ENCODE data around the gene CFAP54.

GRCh38 chr12:96687719-96688118 is 198.3 kb downstream of the CFAP54 start:
- TF ChIP-seq, protein P1, sequence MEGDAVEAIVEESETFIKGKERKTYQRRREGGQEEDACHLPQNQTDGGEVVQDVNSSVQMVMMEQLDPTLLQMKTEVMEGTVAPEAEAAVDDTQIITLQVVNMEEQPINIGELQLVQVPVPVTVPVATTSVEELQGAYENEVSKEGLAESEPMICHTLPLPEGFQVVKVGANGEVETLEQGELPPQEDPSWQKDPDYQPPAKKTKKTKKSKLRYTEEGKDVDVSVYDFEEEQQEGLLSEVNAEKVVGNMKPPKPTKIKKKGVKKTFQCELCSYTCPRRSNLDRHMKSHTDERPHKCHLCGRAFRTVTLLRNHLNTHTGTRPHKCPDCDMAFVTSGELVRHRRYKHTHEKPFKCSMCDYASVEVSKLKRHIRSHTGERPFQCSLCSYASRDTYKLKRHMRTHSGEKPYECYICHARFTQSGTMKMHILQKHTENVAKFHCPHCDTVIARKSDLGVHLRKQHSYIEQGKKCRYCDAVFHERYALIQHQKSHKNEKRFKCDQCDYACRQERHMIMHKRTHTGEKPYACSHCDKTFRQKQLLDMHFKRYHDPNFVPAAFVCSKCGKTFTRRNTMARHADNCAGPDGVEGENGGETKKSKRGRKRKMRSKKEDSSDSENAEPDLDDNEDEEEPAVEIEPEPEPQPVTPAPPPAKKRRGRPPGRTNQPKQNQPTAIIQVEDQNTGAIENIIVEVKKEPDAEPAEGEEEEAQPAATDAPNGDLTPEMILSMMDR (tag by site-specific recombination; IDR thresholded peaks at IDR 0.05) = no peak
- no peak for TF ChIP-seq ZSCAN23 (tag by site-specific recombination; IDR thresholded peaks at IDR 0.05)
- TF ChIP-seq SCRT1 (tag by site-specific recombination; IDR thresholded peaks at IDR 0.05; ENCODE audit: borderline replicate concordance) = no peak
- no peak for TF ChIP-seq SP2 (tag by site-specific recombination; IDR thresholded peaks at IDR 0.05)
- no peak for TF ChIP-seq GLIS1 (tag by site-specific recombination; IDR thresholded peaks at IDR 0.05)
- TF ChIP-seq REST (tag by site-specific recombination; IDR thresholded peaks at IDR 0.05) = no peak
- TF ChIP-seq YY1 (tag by site-specific recombination; IDR thresholded peaks at IDR 0.05) = no peak
- no peak for TF ChIP-seq ZNF48 (tag by site-specific recombination; IDR thresholded peaks at IDR 0.05)
- no peak for TF ChIP-seq ZNF280D (tag by site-specific recombination; IDR thresholded peaks at IDR 0.05)
- TF ChIP-seq WT1 (tag by site-specific recombination; IDR thresholded peaks at IDR 0.05) = no peak
- no peak for TF ChIP-seq ZNF561 (tag by site-specific recombination; IDR thresholded peaks at IDR 0.05; ENCODE audit: borderline replicate concordance)
- no peak for TF ChIP-seq KLF16 (tag by site-specific recombination; IDR thresholded peaks at IDR 0.05)
